ENCODE measurements around the gene KLHL17. TPM values are rescaled to one million over a fixed set of nuclear protein-coding genes. Genes with fewer than 3 reads are reported as not detected.

The KLHL17 gene
- total RNA-seq, 1 donor from 2014 or later: 33.3 TPM

- no peak for DNase-seq (ENCODE audit: low read depth)
- TF ChIP-seq CTCF (conservative IDR thresholded peaks at IDR 0.05; ENCODE audit: low read depth, low read length): no peak
- no peak overlapping the region for H3K4me3 ChIP-seq (ENCODE audit: low read depth, low read length)
Measured at GRCh38 chr1:914131-914890, 46.1 kb upstream of the KLHL17 start.

GRCh38 chr1:914891-915280 is 45.5 kb upstream of the KLHL17 start:
- no peak overlapping the region for H3K4me3 ChIP-seq (ENCODE audit: low read depth, low read length)
- TF ChIP-seq CTCF (conservative IDR thresholded peaks at IDR 0.05; ENCODE audit: low read depth, low read length): no peak
- DNase-seq (ENCODE audit: low read depth): no peak

- no peak for TF ChIP-seq CTCF (conservative IDR thresholded peaks at IDR 0.05; ENCODE audit: low read depth, low read length)
- no peak for DNase-seq (ENCODE audit: low read depth)
- no peak overlapping the region for H3K4me3 ChIP-seq (ENCODE audit: low read depth, low read length)
Measured at GRCh38 chr1:915295-916172, 44.9 kb upstream of the KLHL17 start.

- DNase-seq (ENCODE audit: low read depth): no peak
- no peak overlapping the region for H3K4me3 ChIP-seq (ENCODE audit: low read depth, low read length)
- TF ChIP-seq CTCF (conservative IDR thresholded peaks at IDR 0.05; ENCODE audit: low read depth, low read length): no peak
Measured at GRCh38 chr1:916173-917075, 44.0 kb upstream of the KLHL17 start.

- no peak overlapping the region for H3K4me3 ChIP-seq (ENCODE audit: low read depth, low read length)
- no peak for TF ChIP-seq CTCF (conservative IDR thresholded peaks at IDR 0.05; ENCODE audit: low read depth, low read length)
- no peak for DNase-seq (ENCODE audit: low read depth)
Measured at GRCh38 chr1:917076-917459, 43.3 kb upstream of the KLHL17 start.

GRCh38 chr1:917466-918091 is 42.8 kb upstream of the KLHL17 start:
- no peak for TF ChIP-seq CTCF (conservative IDR thresholded peaks at IDR 0.05; ENCODE audit: low read depth, low read length)
- DNase-seq (ENCODE audit: low read depth): no peak
- no peak overlapping the region for H3K4me3 ChIP-seq (ENCODE audit: low read depth, low read length)
